Right ventricle myocardium superior (tissue), 1 donor: ENCODE data around the gene ACTR3. TPM values are rescaled to one million over a fixed set of nuclear protein-coding genes. Genes with fewer than 3 reads are reported as not detected.
"Not testable (repeated sequence)": the region's sequence is repeated elsewhere in the genome, so short reads cannot be mapped to it uniquely, and the experiment has no call there.

Experiments used
- ATAC-seq: fragments of 200-7000 bp; cut with Tn5 transposase; one replicate; pipeline ENCODE4 v1.9.1; 2020; ENCODE audit warnings: mild to moderate bottlenecking; ENCODE audit not compliant: poor library complexity
- DNase-seq: peaks from one replicate; pipeline ENCODE4 v3.0.0-alpha.2; 2020
- intact Hi-C: fragments of 100-400 bp; cut with DNase I; formaldehyde crosslinking; loops from one replicate; pipeline ENCODE4 v1.11.2; 2022
- total RNA-seq: library from RNA; stranded (reverse); fragmentation: NEBNext Ultra II Directional; extraction: Animal tissue kit (Norgen Biotek cat#: 25700); gene quantifications from one replicate; pipeline ENCODE4 v1.2.1, GENCODE V29; 2021
- donor health status: DM: no; HTN: yes; CAD: no; lungs with severe emphysema.

ACTR3 gene
- total RNA-seq, 1 donor from 2014 or later: 106 TPM

- intact Hi-C loops: no loop called here
Observed at GRCh38 chr2:113937501-113937900, 47.6 kb downstream of the ACTR3 start.

GRCh38 chr2:113940891-113941290 lies 51.0 kb downstream of the ACTR3 start:
- intact Hi-C loops: no loop called here
- no peak for ATAC-seq
- no peak for DNase-seq

More at GRCh38 chr2:113937501-113937900, 47.6 kb downstream of the ACTR3 start:
- DNase-seq (no peak), ATAC-seq (no peak)

- ATAC-seq, DNase-seq, intact Hi-C loops: not testable (repeated sequence)
Observed at GRCh38 chr2:113945784-113946183, 55.9 kb downstream of the ACTR3 start.

DNA sequence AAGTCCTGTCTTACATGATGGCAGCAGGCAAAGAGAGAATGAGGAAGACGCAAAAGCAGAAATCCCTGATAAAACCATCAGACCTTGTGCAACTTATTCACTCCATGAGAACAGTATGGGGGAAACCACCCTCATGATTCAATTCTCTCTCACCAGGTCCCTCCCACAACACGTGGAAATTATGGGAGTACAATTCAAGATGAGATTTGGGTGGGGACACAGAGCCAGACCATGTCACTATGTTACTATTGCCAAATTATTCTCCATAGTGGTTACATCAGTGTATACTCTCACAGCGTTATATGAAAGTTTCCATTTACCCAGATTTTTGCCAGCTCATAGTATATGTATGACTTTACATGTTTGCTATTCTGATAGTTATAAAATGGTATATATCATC lies 61.0 kb downstream of the ACTR3 start:
- DNase-seq, ATAC-seq: not testable (repeated sequence)
- intact Hi-C loops: loop anchor here (10.0 kb wide), 1 partner anchor 206 kb away; no protein-coding TSS in a partner anchor

- no peak for ATAC-seq
- intact Hi-C loops: no loop called here
- DNase-seq: no peak
Observed at GRCh38 chr2:113961000-113961399, 71.1 kb downstream of the ACTR3 start.

DNA sequence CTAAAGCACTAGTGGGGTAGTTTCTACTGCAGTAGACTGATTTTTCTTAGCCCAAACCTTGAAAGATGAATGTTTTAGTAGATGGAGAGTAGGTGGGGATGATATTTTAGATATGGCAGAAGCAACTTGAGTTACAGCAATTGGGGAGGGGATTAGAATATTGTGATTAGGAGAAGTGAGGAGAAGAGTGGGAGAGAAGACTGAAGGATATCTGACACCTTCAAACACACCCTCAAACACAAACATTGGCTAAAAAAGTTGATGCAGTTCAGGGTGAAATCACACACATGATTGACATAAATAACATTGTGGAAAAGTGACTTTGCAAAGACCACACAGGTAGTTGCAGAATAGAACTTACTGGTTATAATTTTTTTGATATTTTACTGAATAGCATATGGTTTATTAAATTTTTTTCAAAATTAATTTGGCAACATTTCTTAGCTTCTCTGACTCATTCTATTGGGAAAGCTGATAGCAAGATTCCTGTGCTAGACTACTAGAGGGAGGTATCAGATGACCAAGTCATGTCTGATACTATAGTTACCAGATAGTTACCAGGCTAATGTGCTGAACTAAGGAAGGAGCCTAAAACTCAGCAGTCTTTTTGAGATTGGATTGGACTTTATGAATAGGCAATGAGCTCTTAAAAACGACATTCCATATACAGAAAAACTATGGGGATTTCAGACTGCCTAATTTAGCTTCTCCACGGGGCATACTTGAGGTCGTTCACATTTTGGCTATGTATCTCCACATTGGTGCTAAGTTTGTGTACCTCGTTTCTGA lies 73.0 kb downstream of the ACTR3 start:
- no peak for DNase-seq
- ATAC-seq: no peak
- intact Hi-C loops: no loop called here

DNA sequence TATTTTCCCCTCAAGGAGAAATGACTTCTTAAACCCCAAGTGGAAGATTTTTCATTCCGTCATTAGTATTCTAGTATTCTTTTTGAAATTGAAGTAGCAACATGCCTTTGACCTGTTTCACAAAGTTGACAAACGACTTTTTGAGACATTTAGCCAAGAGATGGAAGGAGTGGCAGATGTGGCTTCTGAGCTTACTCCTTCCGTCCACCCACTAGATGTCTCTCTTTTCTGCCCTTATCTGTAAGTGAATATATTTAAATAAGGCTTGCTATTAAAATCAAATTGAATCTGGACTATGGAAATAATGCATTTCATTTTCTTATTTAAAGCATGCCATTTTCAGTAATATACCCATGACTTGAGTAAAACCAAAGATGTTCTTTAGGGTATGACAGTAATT lies 74.1 kb downstream of the ACTR3 start:
- ATAC-seq (no peak), DNase-seq (no peak)
- intact Hi-C loops: no loop called here

DNA sequence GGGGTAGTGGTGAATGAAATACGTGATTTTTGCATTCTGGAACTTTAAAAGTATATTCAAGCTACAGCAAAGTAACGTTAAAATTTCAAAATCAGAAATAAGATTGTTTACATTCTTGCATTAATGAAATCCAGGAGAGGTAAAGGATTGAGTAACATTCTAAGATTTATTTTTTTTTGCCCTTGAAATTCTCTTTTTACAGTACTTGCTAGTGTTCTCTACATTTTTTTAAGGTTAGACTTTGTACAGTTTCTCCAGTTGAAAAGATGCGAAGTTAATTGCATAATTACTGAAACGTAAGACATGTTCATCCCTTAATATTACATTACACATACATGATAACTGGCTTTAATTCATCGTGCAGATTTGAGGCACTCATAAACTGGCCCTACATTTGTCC lies 74.5 kb downstream of the ACTR3 start:
- no peak for DNase-seq
- intact Hi-C loops: no loop called here
- no peak for ATAC-seq

GRCh38 chr2:113965228-113965627 lies 75.3 kb downstream of the ACTR3 start:
- no peak for ATAC-seq
- intact Hi-C loops: no loop called here
- DNase-seq: no peak

GRCh38 chr2:113965644-113966043 lies 75.8 kb downstream of the ACTR3 start:
- ATAC-seq: no peak

DNA sequence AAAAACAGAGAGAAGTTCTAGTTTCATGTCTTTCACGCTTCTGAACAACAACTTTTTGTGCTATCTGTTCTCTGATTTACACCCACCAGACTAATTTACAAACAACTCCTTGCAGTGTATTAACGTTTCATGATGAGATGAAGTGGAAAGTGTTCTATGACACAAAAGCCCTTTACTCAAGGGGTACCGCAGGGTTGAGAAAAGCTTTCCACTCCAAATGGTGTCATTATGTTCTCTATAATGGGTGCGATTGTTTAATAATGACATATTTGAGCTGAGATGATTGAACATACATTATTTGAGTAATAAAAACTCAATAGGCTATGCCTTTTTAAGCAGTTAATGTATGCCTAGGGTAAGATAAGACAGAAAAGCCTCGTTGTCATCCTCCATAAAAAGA lies 76.3 kb downstream of the ACTR3 start:
- DNase-seq (no peak), ATAC-seq (no peak)
- intact Hi-C loops: no loop called here

More at GRCh38 chr2:113965644-113966043, 75.8 kb downstream of the ACTR3 start:
- no peak for DNase-seq
- intact Hi-C loops: no loop called here

- ATAC-seq (peak; percentile 74), DNase-seq (no peak)
- intact Hi-C loops: no loop called here
Observed at GRCh38 chr2:113966832-113967231, 76.9 kb downstream of the ACTR3 start.

DNA sequence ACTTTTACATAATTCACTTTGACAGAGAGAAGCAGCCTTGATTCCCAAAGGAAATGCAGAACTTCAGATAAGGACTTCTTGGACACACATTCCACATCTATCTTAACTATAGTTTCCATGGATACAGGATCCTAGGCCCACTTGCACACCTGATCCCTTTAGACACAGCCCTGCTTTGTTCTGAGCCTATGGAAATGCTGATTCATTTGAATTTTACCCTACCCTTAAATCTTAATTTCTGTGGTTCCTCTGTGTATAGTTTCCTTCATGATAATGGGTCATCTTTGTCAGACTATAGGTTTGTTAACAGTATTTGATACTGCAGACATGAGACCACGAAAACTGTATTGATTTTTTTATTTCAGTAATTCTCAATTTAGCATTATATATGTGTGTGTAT lies 77.4 kb downstream of the ACTR3 start:
- intact Hi-C loops: no loop called here
- ATAC-seq: no peak
- no peak for DNase-seq

DNA sequence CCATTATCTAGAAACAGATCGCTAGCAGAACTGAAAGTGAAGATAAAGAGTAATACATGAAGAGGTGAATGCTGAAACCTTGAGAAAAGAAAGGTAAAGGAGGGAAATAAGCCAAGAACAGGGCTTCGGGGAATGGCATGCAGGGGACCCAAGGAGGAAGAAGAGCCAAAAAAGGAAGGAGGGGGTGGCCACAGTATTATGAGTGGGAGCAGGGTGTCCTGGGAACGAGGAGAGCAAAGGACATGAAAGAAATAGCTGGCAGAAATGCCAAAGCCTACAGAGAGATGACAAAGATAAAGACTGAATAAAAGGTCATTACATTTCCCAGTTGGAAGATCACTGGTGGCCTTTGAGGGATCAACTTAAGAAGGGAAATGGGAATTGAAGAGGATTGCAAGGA lies 82.9 kb downstream of the ACTR3 start:
- ATAC-seq: no peak
- no peak for DNase-seq
- intact Hi-C loops: no loop called here

- ATAC-seq (no peak), DNase-seq (no peak)
- intact Hi-C loops: no loop called here
Observed at GRCh38 chr2:113973810-113974209, 83.9 kb downstream of the ACTR3 start.

DNA sequence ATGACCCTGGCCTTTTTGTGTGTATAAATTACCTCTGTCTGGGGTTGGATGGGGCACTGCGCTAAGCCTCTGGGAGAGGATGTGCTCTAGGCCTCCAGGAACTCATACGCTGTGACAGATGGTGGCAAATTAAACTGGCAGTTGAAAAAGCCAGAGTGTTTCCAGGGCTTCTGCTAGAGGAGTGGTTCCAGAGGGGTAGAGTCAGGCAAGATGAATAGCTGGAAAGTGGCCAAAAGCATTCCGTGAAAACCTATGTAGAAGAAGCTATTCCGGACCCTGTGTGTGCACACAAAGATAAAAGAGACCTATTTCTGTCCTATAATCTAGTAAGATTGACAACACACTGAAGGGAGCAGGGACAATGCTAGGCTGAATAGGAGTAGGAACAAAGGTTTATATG lies 84.8 kb downstream of the ACTR3 start:
- ATAC-seq (no peak), DNase-seq (no peak)
- intact Hi-C loops: no loop called here

DNA sequence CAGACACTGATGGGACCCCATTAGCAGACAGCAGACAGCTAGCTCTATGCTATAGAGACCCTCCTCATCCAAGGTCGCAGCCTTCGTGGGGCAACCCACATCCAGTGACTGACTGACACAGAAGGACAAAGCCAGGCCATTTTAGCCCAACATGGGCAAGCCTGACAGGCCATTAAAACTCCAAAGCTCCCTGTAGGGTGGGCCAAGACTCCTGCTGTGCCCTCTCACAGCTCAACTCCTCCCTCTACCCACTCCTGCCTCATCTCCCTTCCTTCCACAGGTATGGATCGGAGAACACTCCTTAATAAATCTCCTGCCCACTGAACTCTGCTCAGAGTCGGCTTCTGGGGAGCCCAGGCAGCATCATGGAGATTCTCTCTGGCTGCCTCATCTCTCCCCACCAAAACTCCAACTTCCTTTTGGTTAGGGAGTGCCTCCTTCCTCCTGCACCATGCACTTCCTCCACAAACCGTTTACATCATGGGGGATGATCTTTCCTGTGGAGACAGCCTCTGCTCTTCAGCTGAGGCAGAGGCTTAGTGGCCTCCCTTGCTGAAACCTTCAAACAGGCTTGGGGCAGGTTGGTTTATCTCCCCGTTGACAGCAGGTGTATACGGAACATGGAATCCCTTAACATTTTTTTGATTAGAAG lies 86.5 kb downstream of the ACTR3 start:
- intact Hi-C loops: no loop called here
- no peak for ATAC-seq

DNA sequence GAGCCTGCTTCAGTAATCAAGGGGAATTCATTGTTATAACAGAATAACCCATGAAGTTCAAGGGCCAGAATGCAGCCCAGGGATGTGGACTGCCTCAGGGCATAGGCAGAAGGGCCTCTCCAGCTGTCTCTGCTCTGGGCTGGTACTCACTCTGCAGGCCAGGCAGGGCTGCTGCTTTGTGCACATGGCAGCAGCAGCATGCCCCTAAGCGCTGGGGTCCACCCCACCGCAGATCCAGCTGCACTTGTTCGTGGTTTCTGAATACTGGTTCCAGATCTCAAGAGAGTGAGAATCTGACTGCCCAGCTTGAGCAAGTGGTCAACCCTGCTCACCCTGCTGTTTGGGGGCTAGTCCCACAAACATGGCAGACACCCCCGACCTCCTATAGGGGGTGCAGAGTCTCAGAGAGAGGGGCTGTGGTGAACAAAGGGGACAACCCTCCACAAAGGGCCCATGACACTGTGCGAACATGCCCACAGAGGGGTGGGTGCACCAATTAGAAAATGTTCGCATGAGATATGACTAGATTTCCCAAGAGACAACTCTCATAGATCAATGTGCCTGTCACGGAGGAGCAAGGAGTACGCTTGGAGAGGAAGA lies 87.3 kb downstream of the ACTR3 start:
- ATAC-seq: no peak
- intact Hi-C loops: no loop called here
- no peak for DNase-seq

More for the DNA sequence above, 86.5 kb downstream of the ACTR3 start:
- DNase-seq: no peak

- ATAC-seq: no peak
- DNase-seq: no peak
- intact Hi-C loops: no loop called here
Observed at GRCh38 chr2:113977660-113978523, 88.0 kb downstream of the ACTR3 start.
